ENCODE measurements around the gene CROCC2.

The CROCC2 gene

DNA sequence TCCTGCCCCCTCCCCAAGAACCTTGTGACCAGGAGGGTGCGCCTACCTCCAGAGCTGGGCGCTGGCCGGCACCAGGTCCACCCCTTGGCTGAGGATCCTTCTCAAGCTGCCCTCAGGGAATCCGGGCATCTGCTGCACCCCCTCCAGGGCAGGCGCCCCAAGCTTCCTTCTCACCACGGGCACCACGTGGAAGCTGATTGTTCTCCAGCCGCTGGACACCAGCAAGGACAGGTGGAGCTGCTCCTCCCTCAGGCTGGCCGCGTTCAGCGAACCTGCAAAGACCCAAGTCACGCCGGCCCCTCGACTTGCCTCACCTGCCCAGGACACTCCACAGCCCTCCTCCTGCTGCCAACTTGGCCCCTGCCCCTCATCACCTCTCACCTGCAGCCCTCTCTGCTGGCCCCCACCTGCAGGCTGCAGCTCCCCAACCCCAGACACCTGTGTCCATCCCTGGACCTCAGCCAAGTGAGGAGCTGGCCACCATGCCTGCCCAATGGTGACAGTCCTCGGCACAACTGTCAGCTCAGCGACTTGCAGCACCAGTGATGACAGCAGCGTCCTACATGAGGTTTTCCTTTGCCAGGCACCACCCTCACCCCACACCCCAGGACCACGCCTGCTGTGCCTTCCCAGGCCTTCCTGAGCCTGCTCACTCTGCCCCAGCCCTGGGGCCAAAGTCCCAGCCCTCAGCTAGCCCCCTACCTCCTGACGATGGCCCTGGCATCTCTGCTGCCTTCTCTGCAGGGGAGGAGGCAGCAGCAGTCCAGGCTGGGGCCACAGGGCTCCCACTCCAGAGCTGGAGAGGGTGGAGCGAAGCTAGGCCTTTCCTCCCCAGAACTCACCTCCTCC is 14.4 kb upstream of the CROCC2 start:
- DNase-seq (ENCODE audit: low read depth in 2 of 3, low spot score in 2 of 3) = no peak

GRCh38 chr2:240892356-240892755 is 13.8 kb upstream of the CROCC2 start:
- DNase-seq (ENCODE audit: low read depth in 2 of 3, low spot score in 2 of 3) = no peak

DNA sequence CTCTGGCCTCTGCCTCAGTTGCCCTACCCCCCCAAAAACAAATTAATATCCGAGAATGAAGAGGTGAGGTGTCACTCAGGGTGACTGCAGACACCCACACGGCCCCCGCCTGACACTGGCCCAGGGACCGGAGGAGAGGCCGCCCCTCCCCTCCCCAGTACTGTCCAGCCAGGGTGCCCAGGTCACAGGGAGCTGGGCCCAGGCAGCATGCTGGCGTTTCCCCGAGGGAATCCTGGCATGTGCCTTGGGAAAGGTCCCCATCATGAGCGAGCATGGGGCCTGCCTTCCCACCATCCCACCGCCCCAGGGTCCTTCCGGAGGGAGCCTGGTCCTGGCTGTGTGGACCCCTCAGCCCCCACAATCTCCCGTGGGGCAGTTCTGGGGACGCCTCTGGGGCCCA is 13.2 kb upstream of the CROCC2 start:
- DNase-seq (ENCODE audit: low read depth in 2 of 3, low spot score in 2 of 3) = no peak

DNA sequence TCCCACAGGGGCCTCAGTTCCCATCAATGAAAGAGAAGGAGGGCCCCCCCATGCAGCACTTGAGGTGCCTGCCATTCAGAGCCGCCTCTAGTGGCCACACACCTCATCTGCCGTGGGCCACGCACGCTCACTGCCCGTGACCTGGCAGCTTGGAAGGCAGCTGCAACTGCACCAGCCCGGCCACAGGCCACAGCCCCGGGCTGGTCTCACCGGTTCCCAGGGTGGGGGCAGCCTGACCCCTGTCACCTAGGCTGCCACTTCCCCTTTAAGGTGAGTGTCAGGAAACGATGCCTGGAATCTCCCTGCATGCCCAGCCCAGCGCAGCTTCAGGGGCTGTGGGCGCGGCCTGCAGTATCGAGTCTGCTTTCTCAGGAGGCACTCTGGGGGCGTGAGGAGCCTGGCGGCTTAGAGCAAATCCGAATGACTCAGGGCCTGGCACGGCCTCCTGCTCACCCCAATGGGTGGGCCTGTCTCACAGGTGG is 12.7 kb upstream of the CROCC2 start:
- DNase-seq (ENCODE audit: low read depth in 2 of 3, low spot score in 2 of 3) = peak in 1 of 3 experiments; percentile 52

GRCh38 chr2:240894006-240894405 is 12.1 kb upstream of the CROCC2 start:
- no peak for DNase-seq (ENCODE audit: low read depth in 2 of 3, low spot score in 2 of 3)

DNA sequence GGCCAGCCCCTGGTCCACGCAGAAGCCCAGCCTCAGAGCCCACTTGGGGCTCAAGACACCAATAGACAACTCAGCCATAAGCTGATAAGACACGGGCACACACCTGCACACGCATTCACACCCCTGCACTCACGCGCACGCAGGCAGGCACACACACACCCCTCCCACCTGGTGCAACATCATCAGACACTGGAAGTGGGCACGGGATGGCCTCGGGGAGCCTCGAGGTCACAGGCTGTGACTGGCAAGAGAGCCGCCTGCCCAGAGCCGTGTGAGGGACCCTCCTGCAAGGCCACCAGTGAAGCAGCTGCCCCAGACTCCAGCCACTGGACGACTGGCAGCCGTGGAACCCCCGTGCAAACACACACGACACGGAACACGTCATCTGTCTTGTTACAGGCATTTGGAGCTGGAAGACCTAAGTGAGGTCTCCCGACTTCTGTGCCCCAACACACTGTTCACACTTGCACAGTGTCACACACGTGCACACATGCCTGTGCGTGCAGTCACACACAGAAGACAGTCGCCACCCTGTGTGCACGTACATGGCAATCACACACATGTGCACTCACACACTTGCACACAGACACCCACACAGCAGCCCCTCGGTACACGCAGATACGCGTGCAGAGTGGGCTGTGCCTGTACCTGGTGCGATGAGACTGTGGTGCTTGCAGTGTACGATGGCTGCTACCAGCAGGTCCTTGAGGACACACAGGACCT is 11.1 kb upstream of the CROCC2 start:
- DNase-seq (ENCODE audit: low read depth in 2 of 3, low spot score in 2 of 3) = no peak

DNA sequence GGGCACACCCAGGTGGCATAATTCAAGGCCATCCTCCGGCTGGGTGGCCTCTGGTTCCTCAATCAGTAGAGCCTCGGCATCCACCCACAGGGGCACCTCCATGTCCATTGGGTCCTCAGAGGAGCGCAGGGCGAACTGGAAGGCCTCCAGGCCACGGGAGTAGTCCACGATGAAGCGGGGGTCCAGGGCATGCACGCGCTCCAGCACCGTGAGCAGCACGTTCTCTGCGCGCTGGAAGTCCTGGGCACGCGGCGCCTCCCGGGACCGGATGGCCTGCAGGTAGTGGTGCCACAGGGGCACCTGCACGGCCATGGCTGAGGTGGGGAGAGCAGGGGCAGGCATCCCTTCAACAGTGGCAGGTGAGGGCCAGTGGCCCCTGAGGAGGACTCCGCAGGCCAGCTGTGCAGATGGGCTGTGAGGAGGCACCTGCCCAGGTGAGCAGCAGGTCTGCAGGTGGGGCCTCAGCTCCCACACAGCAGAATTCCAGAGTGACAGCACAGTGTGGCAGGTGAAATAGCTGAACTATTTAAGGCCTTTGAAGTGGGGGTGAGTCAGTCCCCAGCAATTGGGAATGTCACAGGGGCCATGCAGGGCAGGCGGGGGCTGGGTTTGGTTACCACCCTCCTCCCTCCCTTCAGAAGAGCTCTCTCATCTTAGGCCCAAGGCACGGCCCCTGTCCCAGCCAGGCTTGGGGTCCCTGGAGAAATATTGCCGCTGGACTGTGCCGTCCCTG is 10.3 kb upstream of the CROCC2 start, which contains the start of gene MAB21L4:
MAB21L4 (minus strand) TSS at position 501 of the 733 bp plus-strand sequence; CDS start at position 342, 159 bp downstream.
- no peak for DNase-seq (ENCODE audit: low read depth in 2 of 3, low spot score in 2 of 3)

DNA sequence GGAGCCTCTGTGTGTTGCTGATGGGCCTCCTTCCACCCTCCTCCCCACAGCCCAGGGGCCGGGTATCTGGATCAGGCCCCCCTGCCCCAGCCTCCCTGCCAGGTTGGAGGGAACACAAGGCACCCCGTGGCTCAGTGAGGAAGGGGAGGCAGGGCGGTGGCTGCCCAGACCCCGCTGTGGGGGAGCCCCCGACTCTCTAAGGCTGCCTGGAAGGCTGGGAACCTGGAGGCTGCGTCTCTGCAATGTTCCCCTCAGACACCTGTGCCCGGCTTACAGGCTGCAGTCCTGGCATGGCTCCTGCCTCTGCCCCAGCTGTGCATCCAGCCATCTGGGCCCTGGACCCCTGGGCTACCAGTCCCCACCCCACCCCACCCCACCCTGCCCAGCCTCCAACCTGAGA is 9.7 kb upstream of the CROCC2 start:
- DNase-seq (ENCODE audit: low read depth in 2 of 3, low spot score in 2 of 3) = no peak

DNA sequence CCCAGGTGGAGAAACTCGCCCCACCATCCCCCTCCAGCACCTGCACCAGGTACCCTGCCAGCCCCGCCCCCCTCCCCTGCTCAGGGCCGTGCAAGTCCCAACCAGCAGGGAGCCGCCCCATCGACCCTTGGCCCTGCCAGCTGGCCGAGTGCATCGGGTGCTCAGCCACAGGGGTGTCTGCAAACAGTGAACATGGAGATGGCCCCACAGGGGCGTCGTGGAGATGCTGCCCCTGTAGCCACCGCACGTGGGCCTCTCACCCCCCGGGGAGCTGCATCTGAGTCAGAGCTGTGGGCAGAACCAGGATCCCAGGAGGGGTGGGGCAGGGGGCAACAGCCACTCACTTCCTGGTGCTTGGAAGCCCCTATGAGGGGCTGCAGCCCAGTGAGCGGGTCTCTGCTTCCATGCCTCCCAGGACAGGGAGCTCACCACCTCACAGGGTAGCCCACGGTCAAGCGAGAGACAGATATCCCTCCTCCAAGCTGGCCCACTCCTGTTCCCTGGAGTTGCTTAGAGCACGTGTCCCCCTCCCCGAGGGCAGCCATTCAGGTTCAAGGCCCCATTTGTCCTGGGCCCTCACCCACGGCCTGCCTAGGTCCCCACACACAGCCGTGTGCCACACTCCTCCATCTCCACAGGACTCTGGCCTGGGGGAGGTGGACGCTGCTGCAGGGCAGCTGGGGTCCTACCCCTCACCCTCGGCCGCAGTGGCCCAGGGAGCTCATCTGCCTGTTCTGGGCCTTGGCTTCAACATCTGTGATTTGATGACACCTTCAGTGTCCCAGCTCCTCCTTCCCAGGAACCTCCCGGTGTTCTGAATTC is 9.1 kb upstream of the CROCC2 start:
- no peak for DNase-seq (ENCODE audit: low read depth in 2 of 3, low spot score in 2 of 3)

GRCh38 chr2:240898108-240898730 is 7.9 kb upstream of the CROCC2 start:
- DNase-seq (ENCODE audit: low read depth in 2 of 3, low spot score in 2 of 3) = no peak

DNA sequence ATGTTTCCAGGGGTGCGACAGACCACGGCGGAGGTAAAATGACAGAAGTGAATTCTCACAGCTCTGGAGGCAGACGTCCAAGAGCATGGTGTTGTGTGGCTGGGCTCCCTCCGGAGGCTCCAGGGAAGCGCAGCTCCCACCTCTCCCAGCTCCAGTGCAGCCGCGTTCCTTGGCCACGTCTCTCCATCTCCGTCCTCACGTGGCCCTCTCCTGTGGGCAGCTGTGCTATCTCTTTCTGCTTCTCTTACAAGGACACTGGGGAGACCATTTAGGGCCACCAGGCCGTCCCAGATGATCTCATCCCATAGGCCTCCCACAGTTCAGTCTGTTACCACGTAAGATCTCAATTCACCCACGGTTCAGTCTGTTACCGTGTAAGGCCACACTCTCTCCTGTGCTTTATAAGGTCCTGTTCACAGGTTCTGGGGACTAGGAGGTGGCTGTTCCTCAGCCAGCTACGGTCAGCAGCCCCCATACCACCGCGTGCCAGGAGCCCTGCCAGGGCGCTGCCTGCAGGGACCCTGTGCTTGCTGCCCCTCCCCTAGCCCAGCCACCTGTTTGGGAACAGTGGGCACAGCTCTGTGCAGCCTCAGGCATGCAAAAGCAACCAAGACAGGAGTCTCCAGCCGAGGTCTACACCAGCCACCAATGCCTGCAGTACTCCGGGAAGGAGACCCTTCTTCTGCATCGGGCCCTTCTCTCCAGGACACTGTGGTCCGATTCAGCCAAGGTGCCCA is 7.2 kb upstream of the CROCC2 start:
- DNase-seq (ENCODE audit: low read depth in 2 of 3, low spot score in 2 of 3) = no peak

GRCh38 chr2:240899468-240899865 is 6.7 kb upstream of the CROCC2 start:
- DNase-seq (ENCODE audit: low read depth in 2 of 3, low spot score in 2 of 3) = no peak

DNA sequence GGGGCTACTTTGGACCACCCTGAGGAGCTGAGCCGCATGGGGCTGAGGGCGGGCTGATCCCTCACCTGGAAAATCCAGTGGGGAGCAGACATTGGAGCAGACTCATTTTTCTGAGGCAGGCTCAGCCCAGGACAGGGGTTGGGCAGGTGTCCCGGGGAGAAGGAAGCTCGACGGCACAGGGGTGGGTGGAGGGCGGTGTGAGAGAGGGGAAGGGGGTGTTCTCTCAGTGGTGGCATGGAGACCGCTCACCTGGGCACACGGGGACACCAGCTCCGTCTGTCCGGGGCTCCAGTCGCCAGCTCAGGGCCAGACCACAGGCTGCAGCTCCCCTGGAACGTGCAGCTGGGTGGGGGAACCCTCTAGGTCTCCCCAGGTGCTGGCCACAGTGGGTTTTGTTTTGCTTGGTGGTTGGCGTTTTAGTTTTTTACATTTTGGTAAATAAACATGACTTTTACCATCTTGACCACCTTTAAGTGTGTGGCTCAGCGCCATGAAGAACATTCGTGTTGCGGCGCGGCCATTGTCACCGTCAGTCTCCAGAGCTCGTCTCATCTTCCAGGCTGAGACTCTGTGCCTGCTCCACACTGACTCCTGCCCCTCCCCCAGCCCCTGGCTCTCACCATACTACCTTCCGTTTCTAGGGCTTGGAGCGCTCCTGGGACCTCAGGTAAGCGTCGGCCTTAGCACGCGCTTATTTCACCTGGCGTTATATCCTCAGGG is 5.8 kb upstream of the CROCC2 start:
- no peak for DNase-seq (ENCODE audit: low read depth in 2 of 3, low spot score in 2 of 3)

DNA sequence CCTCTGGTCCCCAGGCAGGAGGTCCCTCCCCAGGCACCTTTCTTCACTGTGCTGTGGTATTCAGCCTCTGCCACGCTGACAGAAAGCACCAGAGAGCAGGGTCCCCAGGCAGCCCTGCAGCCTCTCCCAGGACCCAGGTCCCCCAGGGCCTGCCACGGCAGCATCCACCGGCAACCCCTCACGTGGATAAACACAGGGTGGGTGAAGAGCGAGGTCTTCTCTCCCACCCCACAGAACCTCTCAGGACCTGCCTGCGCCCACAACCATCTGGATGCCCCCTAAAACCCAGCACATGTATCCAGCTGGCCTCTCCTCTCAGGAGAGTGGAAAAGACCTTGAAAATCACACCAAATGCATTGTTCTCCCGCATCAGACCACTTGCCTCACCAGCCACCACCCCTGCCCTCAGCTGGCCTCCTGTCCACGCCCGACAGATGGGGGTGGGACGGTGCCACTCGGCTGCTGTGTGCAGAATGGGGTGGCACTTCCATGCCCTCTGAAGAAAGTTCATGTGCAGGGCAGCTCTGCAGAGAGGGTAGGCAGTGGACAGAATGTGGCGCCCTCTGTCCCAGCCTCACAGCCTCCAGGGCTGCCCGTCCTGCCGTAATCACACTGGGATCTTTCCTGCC is 4.0 kb upstream of the CROCC2 start:
- no peak for DNase-seq (ENCODE audit: low read depth in 2 of 3, low spot score in 2 of 3)

GRCh38 chr2:240902615-240903041 is 3.5 kb upstream of the CROCC2 start:
- no peak for DNase-seq (ENCODE audit: low read depth in 2 of 3, low spot score in 2 of 3)

GRCh38 chr2:240903191-240904060 is 2.7 kb upstream of the CROCC2 start:
- no peak for DNase-seq (ENCODE audit: low read depth in 2 of 3, low spot score in 2 of 3)
